Kidney (tissue), 14 donors: ENCODE data around the gene MEOX1. TPM values are rescaled to one million over a fixed set of nuclear protein-coding genes. Genes with fewer than 3 reads are reported as not detected.

ENCODE experiments used
- DNase-seq, 5 donors: peaks; one replicate each; pipeline ENCODE4 v3.0.0-alpha.2; 2013 to 2020
- FAIRE-seq: peaks from 2 replicates; lab custom pipeline; 2012; peaks lifted over from hg19 to GRCh38; lab: Jason Lieb, UNC
- H3K27ac ChIP-seq, 2 donors: one replicate each; pipeline ENCODE4 v1.7.0; 2013; ENCODE audit warnings: low read depth in 2 of 2, low read length in 2 of 2, inconsistent platforms in 1 of 2
- H3K27me3 ChIP-seq: one replicate; pipeline ENCODE4 v1.7.1; 2013; ENCODE audit warnings: low read length, inconsistent platforms; ENCODE audit not compliant: control insufficient read depth, insufficient read depth
- H3K36me3 ChIP-seq, 3 donors: one replicate each; pipeline versions ENCODE4 v1.7.0 to v1.7.1; 2013; ENCODE audit warnings: low read length in 3 of 3, control low read depth in 1 of 3, inconsistent platforms in 1 of 3; ENCODE audit not compliant: insufficient read depth in 3 of 3, control insufficient read depth in 2 of 3
- H3K4me1 ChIP-seq, 3 donors: one replicate each; pipeline versions ENCODE4 v1.7.0 to v1.7.1; 2013; ENCODE audit warnings: low read length in 3 of 3, inconsistent platforms in 1 of 3, low read depth in 1 of 3; ENCODE audit not compliant: control insufficient read depth in 2 of 3, insufficient read depth in 2 of 3
- H3K4me3 ChIP-seq, 3 donors: one replicate each; pipeline versions ENCODE4 v1.7.0 to v1.8.1; 2013; ENCODE audit warnings: low read length in 3 of 3, control low read depth in 1 of 3, inconsistent platforms in 1 of 3
- H3K9ac ChIP-seq, 3 donors: one replicate each; pipeline versions ENCODE4 v1.7.0 to v1.7.1; 2013; ENCODE audit warnings: low read length in 3 of 3, control low read depth in 1 of 3, inconsistent platforms in 1 of 3
- H3K9me3 ChIP-seq, 3 donors: one replicate each; pipeline versions ENCODE4 v1.7.0 to v1.7.1; 2013; ENCODE audit warnings: low read length in 3 of 3, control low read depth in 1 of 3, inconsistent platforms in 1 of 3; ENCODE audit not compliant: control insufficient read depth in 2 of 3, insufficient read depth in 1 of 3
- intact Hi-C: fragments of 100-400 bp; cut with DNase I; formaldehyde crosslinking; loops from one replicate; pipeline ENCODE4 v1.11.1; 2022
- polyA plus RNA-seq: library from polyadenylated mRNA; stranded (reverse); fragments of 350-450 nt; fragmentation: Illumina TruSeq; extraction: RNeasy Lipid Tissue Mini Kit (QIAGEN cat#74804); gene quantifications from one replicate; pipeline ENCODE4 v1.2.3, GENCODE V29; 2014; ENCODE audit warnings: low read depth, low replicate concordance; ENCODE audit not compliant: insufficient read depth
- total RNA-seq: library from RNA; stranded (reverse); fragmentation: NEBNext Ultra II Directional; extraction: Animal tissue kit (Norgen Biotek cat#: 25700); gene quantifications from one replicate; pipeline ENCODE4 v1.2.1, GENCODE V29; 2021
- TF ChIP-seq, protein P1 (sequence below): IDR thresholded peaks from 3 replicates; pipeline ENCODE4 v1.5.1; 2012; ENCODE audit warnings: mild to moderate bottlenecking, moderate library complexity, borderline replicate concordance; ENCODE audit not compliant: insufficient read depth; ENCODE audit errors: extremely low read depth
- donor health status: control.
- donor health status: control.
- donor health status: control.
- donor health status: control.
- donor health status: control.
- donor health status: DM: yes; HTN: yes; CAD: no.
- donor health status: Normal renal cell carcinoma (clear cell type).

Gene MEOX1
- total and polyA plus RNA-seq, 2 donors from 2014 or later: 1.4 TPM; not detected in 1

DNA sequence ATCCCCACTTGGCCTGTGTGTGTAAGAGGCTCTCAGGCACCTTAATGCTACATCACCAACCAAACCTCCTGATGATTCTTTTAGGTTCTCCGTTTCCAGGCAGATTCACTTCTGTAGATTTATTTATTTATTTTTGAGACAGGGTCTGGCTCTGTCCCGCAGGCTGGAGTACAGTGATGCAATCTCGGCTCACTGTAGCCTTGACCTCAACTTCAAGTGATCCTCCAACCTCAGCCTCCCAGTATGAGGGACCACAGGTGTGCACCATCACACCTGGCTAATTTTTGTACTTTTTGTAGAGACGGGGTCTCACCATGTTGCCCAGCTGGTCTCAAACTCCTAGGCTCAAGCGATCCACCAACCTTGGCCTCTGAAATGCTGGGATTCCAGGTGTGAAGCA is 12.7 kb upstream of the MEOX1 start:
- FAIRE-seq (no peak), DNase-seq (no peak)
- no peaks in the 10 kb centered on the region for H3K9me3 ChIP-seq
- no peaks in the 10 kb centered on the region for H3K27me3 ChIP-seq
- H3K36me3 ChIP-seq: no peaks in the 10 kb centered on the region
- TF ChIP-seq, protein P1, sequence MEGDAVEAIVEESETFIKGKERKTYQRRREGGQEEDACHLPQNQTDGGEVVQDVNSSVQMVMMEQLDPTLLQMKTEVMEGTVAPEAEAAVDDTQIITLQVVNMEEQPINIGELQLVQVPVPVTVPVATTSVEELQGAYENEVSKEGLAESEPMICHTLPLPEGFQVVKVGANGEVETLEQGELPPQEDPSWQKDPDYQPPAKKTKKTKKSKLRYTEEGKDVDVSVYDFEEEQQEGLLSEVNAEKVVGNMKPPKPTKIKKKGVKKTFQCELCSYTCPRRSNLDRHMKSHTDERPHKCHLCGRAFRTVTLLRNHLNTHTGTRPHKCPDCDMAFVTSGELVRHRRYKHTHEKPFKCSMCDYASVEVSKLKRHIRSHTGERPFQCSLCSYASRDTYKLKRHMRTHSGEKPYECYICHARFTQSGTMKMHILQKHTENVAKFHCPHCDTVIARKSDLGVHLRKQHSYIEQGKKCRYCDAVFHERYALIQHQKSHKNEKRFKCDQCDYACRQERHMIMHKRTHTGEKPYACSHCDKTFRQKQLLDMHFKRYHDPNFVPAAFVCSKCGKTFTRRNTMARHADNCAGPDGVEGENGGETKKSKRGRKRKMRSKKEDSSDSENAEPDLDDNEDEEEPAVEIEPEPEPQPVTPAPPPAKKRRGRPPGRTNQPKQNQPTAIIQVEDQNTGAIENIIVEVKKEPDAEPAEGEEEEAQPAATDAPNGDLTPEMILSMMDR: no peak
- H3K4me1 ChIP-seq: peaks cover 0 to 2% (median 2%) of the 10 kb centered on the region in 3 donors
- no peak overlapping the region for H3K4me3 ChIP-seq
- H3K9ac ChIP-seq: no peak overlapping the region
- H3K27ac ChIP-seq: no peak overlapping the region
- intact Hi-C loops: no loop called here

DNA sequence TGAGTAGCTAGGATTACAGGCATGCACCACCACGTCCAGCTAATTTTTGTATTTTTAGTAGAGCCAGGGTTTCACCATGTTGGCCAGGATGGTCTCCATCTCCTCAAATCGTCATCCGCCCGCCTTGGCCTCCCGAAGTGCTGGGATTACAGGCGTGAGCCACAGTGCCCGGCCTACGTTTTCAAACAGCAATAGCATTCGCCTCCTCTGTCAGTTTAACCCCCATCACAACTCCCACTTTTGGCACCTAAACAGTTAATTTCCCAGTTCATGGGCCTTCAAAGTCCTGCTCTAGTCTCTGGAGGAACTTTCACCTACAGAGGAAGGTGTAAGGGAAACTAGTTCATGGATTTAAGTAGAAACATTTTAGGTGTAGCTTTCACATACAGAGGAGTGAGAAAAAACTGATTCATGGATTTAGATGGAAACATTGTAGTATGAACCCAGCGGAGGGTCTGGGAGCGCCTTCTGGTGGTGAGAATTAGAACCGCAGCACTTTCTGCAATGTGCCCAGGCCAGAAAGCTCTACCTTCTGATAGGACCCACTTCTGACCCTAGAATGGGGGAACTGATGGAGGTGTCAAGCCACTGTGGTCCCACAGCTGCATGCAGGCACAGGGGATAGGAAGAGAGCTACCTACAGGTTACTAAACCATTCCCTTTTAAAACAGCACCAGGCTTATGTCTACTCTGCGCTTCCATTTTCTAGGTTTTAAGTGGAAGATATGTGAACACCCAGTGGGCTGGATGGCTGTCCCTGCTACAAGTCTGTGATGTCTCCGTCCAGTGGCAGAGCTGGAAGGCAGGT is 12.0 kb upstream of the MEOX1 start:
- Histone ChIP-seq H3K4me3 (no peak overlapping the region), H3K9ac (no peak overlapping the region), H3K4me1 (peaks cover 0 to 3% (median 2%) of the 10 kb centered on the region in 3 donors), H3K36me3 (no peaks in the 10 kb centered on the region), H3K9me3 (no peaks in the 10 kb centered on the region), H3K27ac (no peak overlapping the region), H3K27me3 (no peaks in the 10 kb centered on the region)
- TF ChIP-seq, protein P1: peak; percentile 95
- intact Hi-C loops: no loop called here
- FAIRE-seq: no peak
- peak in 4 of 5 donors; percentile 82 to 86 (median 82) for DNase-seq

DNA sequence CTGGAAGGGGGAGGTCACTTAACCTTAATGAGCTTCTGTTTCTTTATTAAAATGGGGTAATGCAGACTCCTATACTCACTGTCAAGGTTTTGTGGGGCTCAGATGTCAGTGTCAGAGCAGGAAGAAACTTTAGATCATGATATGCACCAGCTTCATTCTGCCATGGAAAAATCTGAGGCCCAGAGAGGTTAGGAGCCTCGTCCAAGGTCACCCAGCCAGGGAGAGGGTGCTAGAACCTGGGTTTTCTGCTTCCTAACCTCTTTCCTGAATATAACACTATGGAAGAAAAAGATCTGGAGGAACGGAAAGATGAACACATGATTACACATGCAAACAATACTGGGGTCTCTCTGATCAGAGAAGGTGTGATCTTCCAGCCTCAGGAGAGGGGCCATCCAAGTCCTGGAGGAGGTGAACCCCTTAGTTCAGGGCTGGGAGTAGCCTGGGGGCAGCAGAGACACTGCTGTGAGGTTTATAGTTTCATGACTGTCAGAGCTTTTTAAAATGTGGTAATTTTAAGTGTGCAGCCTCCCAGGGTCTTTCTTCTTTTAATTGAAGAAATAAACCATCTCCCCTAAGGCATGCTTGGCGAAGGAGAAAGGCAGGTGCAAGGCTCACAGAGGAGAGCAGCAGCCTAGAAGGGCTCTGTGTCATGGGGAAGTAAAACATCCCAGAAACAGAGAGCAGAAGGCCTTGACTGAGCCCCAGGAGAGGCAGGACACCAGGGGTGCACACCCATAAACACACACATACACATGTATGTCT is 10.2 kb upstream of the MEOX1 start:
- H3K9me3 ChIP-seq: no peaks in the 10 kb centered on the region
- H3K4me3 ChIP-seq: no peak overlapping the region
- H3K36me3 ChIP-seq: no peaks in the 10 kb centered on the region
- H3K27me3 ChIP-seq: no peaks in the 10 kb centered on the region
- no peak overlapping the region for H3K27ac ChIP-seq
- intact Hi-C loops: no loop called here
- FAIRE-seq: no peak
- DNase-seq: no peak
- peaks cover 0 to 3% (median 0%) of the 10 kb centered on the region in 3 donors for H3K4me1 ChIP-seq
- no peak overlapping the region for H3K9ac ChIP-seq
- TF ChIP-seq, protein P1: no peak
